Measurements from ENCODE around the gene BANK1.

Gene BANK1

GRCh38 chr4:101818362-101818761, 27.8 kb downstream of the BANK1 start:
- no peak for DNase-seq

DNA sequence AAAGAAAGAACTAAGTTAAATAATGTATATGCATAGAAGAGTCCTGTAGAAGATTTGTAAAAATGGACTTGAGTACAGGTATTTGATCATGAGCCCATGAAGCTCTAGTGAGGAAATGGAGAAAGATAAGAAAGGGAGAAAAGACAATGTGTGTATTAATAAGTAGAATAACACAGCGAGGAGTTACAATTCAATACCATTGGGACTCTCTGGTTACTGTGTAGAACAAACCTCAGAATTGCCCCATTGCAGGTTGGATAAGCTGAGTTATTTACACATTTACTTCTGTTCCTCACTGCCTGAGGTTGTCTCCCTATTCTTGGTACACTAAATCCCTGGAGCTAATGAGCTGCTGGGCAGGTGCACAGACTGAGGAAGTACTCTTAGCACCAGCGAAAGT, 33.3 kb downstream of the BANK1 start:
- no peak for DNase-seq

- DNase-seq = no peak
These were observed 34.0 kb downstream of the BANK1 start for GRCh38 chr4:101824500-101824899.

GRCh38 chr4:101825953-101826352, 35.4 kb downstream of the BANK1 start:
- no peak for DNase-seq

- DNase-seq = no peak
These were observed 41.3 kb downstream of the BANK1 start for GRCh38 chr4:101831816-101832215.

GRCh38 chr4:101833480-101833879, 43.0 kb downstream of the BANK1 start:
- DNase-seq = no peak

DNA sequence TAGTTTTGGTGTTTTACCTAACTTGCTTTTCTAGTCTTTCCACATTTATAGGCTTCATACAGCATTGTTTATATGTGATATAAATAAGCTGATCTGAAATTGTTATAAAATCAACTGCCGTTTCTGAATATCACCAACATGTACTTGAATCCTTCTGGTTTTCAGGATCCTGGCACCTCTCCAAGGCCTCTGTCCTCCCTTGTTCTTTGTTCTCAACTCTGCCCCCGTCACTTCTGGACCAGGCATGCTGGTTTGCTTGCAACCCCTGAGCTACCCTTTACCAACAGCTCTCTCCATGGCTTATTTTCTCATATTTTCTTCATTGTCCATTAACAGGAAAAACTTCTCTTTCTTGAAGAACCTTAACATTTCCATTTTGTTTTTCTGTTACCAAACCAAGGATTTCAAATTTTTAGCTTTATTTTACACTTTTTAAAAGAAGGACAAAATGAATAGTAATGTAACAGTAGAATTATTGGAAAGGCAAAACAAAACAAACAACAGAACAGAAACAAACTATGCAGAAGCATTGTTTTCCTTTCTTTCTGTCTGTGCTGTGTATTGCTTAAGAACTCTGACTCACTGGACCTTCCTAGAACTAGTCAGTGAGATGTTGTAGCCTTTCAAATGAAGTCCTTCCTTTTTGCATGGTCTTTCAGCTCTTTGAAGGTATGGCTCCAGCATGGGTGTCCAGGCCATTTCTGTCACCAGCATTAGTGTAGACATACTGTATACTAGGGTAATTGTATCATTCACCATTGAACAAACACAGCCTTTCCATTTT, 44.8 kb downstream of the BANK1 start:
- DNase-seq = peak; percentile 25

DNA sequence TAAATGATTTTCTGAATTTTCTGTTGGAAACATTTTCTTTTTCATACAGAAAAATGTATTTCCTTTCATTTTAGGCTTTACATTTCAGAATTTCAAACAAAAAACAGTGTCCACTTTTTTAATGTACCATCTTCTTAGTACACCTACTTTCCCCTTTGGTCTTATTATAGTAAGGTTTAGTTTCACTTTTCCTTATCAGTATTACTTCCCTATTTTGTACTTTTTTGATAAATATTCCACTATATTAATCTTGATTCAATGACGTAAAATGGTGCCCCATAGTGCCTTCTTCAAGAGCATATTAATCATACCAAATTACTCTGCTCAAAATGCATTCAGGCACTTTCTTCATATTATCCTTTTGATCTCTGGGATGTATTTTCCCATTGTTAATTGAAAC, 52.5 kb downstream of the BANK1 start:
- no peak for DNase-seq

GRCh38 chr4:101846550-101846949, 56.0 kb downstream of the BANK1 start:
- no peak for DNase-seq

GRCh38 chr4:101850698-101851097, 60.2 kb downstream of the BANK1 start:
- no peak for DNase-seq

GRCh38 chr4:101851672-101852071, 61.1 kb downstream of the BANK1 start:
- no peak for DNase-seq

DNA sequence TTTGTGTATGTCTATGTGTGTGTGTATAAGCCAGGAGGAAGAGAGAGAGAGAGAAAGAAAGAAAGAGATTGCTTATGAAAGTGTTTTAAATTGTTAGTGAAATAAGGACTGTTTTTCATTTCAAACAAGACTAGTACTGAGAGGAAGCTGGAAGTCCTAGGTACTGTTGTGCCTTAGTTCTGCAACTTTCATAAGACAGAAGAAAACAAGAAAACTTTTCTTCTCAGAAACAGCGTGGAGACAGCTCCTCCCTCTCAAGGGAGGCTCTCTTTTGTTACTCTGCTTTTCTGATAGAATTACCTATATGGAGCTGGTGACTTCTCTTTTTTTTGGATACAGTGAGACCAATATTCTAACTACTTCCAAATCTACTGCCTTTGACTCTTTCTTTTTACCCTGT, 62.5 kb downstream of the BANK1 start:
- DNase-seq = no peak

DNA sequence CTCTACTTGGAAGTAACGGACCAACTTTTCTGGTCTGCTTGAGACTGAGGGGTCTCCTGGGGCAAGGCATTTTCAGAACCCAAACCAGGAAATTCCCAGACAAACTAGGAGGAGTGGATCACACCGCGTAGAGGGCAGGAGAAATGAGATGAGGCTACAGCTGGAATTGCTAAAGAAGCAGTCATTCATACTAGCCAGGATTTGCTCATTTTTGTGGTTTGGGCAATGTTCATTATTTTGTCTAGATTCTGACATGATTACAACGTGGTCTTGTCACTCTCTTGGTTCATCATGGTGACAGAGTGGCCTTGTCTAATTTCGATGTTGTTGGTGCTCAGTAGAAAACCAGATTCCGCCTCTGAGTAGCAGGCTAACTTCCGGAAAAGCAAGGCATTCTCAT, 63.2 kb downstream of the BANK1 start:
- DNase-seq = no peak

DNA sequence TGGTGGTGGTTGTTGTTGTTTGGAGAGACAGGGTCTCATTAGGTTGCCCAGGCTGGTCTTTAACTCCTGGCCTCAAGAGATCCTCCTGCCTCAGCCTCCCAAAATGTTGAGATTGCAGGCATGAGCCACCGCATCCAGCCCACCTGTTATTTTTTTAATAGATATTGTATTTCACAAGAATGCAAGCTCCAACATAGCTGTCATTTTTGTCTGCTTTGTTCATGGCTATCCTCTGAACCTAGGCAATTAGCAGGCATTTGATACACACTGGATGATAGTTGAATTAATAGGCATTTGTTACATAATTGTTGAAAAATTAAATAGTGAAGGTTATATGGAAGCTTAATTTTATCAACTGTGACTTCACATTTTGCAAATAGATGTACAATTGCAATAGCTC, 64.7 kb downstream of the BANK1 start:
- no peak for DNase-seq

GRCh38 chr4:101856149-101856548, 65.6 kb downstream of the BANK1 start:
- DNase-seq = no peak

GRCh38 chr4:101857176-101857575, 66.6 kb downstream of the BANK1 start:
- DNase-seq = no peak

- no peak for DNase-seq
These were observed 68.1 kb downstream of the BANK1 start for GRCh38 chr4:101858641-101859040.

GRCh38 chr4:101862595-101862994, 72.1 kb downstream of the BANK1 start:
- no peak for DNase-seq

DNA sequence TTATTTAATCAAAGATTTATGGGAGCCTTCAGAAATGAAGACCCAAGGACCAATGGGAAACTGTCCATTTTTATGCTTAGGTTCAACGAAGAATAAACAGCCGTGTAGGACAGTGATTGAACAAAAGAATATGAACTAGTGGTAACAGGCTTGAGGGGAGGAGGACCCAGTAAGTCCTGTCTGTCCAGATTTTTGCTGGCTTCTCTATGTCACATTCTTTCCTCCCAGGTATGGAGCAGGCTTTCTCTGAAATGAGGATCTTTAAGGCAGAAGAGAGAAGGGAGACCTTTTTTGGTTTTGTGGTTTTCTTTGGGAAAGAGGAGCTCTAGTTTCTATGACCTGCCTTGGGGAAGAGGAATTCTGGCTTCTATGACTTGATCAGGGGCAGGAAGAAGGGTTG, 74.1 kb downstream of the BANK1 start:
- no peak for DNase-seq

- DNase-seq = no peak
These were observed 75.1 kb downstream of the BANK1 start for GRCh38 chr4:101865501-101866062.

DNA sequence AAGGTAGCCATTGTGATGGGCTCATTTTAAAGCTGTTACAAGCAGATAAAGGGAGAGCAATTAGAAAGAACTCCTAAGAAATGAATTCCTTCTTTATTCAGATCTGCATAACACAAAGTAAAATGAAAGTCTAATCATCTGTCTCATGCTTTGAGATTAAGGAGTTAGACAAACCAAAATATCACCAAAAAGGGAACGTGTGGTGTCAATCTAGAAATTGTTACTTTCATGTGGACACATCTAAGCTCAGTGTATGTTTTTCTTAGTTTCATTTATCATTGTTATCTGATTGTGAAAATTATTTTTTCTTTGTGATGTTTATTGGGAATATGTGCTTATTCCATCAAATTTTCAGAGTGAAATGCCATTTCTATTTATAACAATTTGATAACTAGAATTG, 80.3 kb downstream of the BANK1 start:
- DNase-seq = no peak

GRCh38 chr4:101871962-101872676, 81.6 kb downstream of the BANK1 start:
- DNase-seq = no peak

- no peak for DNase-seq
These were observed 95.0 kb downstream of the BANK1 start for GRCh38 chr4:101885574-101885973.

- no peak for DNase-seq
These were observed 96.3 kb downstream of the BANK1 start for GRCh38 chr4:101886826-101887225.

All from right hindlimb (tissue), 1 donor.